ENCODE measurements around the gene GCNA. TPM values are rescaled to one million over a fixed set of nuclear protein-coding genes. Genes with fewer than 3 reads are reported as not detected.

Gene GCNA
- total and polyA plus RNA-seq, 2 donors (not counting 1 experiment from before 2014, with no cell fraction given) = 0.74 to 2.3 TPM

DNA sequence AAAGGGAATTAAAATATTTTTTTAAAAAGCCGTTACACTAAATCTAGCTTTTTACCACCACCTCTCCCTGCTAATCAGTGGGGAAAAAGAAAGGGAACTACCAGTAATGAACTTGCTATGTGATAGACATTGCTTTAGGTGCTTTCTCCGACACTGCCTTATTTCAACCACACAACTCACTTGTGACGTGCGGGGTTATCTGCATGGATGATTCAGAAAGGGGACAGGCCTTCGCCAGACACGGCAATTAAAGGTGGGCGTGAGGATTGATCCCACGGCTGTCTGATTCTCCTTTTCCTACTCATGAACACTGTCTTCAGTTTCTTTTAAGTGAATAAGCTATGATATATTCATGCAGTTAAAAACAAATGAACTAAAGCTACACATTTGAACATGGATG lies 41.0 kb downstream of the GCNA start:
- no peaks in the 10 kb centered on the region for H3K36me3 ChIP-seq (ENCODE audit: control insufficient read depth, insufficient read depth, low read length)
- peaks cover 3% of the 10 kb centered on the region for H3K4me1 ChIP-seq (ENCODE audit: control insufficient read depth, extremely low read depth, insufficient read depth, low read length)
- H3K9ac ChIP-seq (ENCODE audit: insufficient read depth, low read length) = no peak overlapping the region
- H3K4me3 ChIP-seq (replicated peaks in 1 of 4; ENCODE audit: control extremely low read depth in 1 of 4, insufficient read depth in 1 of 4, low read depth in 3 of 4, low read length in 4 of 4) = no peak overlapping the region
- no peaks in the 10 kb centered on the region for H3K9me3 ChIP-seq (ENCODE audit: control insufficient read depth, insufficient read depth, low read depth, low read length)
- H3K4me2 ChIP-seq (ENCODE audit: extremely low read depth, insufficient read depth, low read length) = no peak overlapping the region
- H4K20me1 ChIP-seq (ENCODE audit: control insufficient read depth, extremely low read depth, insufficient read depth, low read length) = no peaks in the 10 kb centered on the region
- TF ChIP-seq EZH2 (IDR thresholded peaks at IDR 0.05; ENCODE audit: low read length, missing control alignments) (no peak), CTCF (conservative IDR thresholded peaks at IDR 0.05 in 1 of 2, IDR thresholded peaks at IDR 0.05 in 1 of 2; ENCODE audit: low read depth in 1 of 2, low read length in 2 of 2) (no peak)
- H2AFZ ChIP-seq (ENCODE audit: low read length) = no peak overlapping the region
- no peaks in the 10 kb centered on the region for H3K79me2 ChIP-seq (ENCODE audit: control insufficient read depth, insufficient read depth, low read length)
- H3K27me3 ChIP-seq (ENCODE audit: control insufficient read depth, insufficient read depth, low read length) = no peaks in the 10 kb centered on the region
- peak in 1 of 2 donors; percentile 42 for DNase-seq (ENCODE audit: low read depth in 2 of 2)
- H3K27ac ChIP-seq (ENCODE audit: insufficient read depth, low read length) = no peak overlapping the region

DNA sequence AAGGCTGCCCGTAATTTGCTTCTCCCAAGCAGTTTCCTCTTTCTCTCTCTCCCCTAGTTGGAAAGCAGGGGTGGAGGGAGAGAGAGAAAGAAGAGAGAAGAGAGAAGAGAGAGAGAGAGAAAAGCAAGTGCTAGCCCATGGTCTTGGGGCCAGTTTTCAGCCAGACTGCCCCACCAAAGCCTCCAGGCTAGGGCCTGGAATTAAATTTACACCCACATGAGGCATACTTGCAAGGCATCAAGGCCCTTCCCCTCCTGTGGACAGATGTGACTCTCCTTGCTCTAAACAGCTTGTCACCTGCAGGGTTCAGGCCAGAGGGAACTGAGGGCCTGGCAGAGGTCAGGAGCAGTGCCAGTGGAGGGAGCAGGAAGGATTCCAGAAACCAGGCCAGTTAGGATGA lies 41.7 kb downstream of the GCNA start:
- Histone ChIP-seq H4K20me1 (ENCODE audit: control insufficient read depth, extremely low read depth, insufficient read depth, low read length) (no peaks in the 10 kb centered on the region), H3K27ac (ENCODE audit: insufficient read depth, low read length) (no peak overlapping the region), H3K9me3 (ENCODE audit: control insufficient read depth, insufficient read depth, low read depth, low read length) (no peaks in the 10 kb centered on the region), H3K36me3 (ENCODE audit: control insufficient read depth, insufficient read depth, low read length) (no peaks in the 10 kb centered on the region), H3K79me2 (ENCODE audit: control insufficient read depth, insufficient read depth, low read length) (no peaks in the 10 kb centered on the region), H3K9ac (ENCODE audit: insufficient read depth, low read length) (no peak overlapping the region), H3K27me3 (ENCODE audit: control insufficient read depth, insufficient read depth, low read length) (no peaks in the 10 kb centered on the region), H3K4me3 (replicated peaks in 1 of 4; ENCODE audit: control extremely low read depth in 1 of 4, insufficient read depth in 1 of 4, low read depth in 3 of 4, low read length in 4 of 4) (no peak overlapping the region), H3K4me2 (ENCODE audit: extremely low read depth, insufficient read depth, low read length) (no peak overlapping the region), H3K4me1 (ENCODE audit: control insufficient read depth, extremely low read depth, insufficient read depth, low read length) (peaks cover 3% of the 10 kb centered on the region), H2AFZ (ENCODE audit: low read length) (no peak overlapping the region)
- no peak for DNase-seq (ENCODE audit: low read depth in 2 of 2)
- TF ChIP-seq EZH2 (IDR thresholded peaks at IDR 0.05; ENCODE audit: low read length, missing control alignments) = no peak
- TF ChIP-seq CTCF (conservative IDR thresholded peaks at IDR 0.05 in 1 of 2, IDR thresholded peaks at IDR 0.05 in 1 of 2; ENCODE audit: low read depth in 1 of 2, low read length in 2 of 2) = no peak

- Histone ChIP-seq H3K9me3 (ENCODE audit: control insufficient read depth, insufficient read depth, low read depth, low read length) (no peaks in the 10 kb centered on the region), H3K79me2 (ENCODE audit: control insufficient read depth, insufficient read depth, low read length) (no peaks in the 10 kb centered on the region), H3K27me3 (ENCODE audit: control insufficient read depth, insufficient read depth, low read length) (no peaks in the 10 kb centered on the region), H3K27ac (ENCODE audit: insufficient read depth, low read length) (no peak overlapping the region), H4K20me1 (ENCODE audit: control insufficient read depth, extremely low read depth, insufficient read depth, low read length) (no peaks in the 10 kb centered on the region), H3K4me2 (ENCODE audit: extremely low read depth, insufficient read depth, low read length) (no peak overlapping the region), H3K4me3 (replicated peaks in 1 of 4; ENCODE audit: control extremely low read depth in 1 of 4, insufficient read depth in 1 of 4, low read depth in 3 of 4, low read length in 4 of 4) (no peak overlapping the region), H3K36me3 (ENCODE audit: control insufficient read depth, insufficient read depth, low read length) (no peaks in the 10 kb centered on the region), H3K9ac (ENCODE audit: insufficient read depth, low read length) (no peak overlapping the region), H3K4me1 (ENCODE audit: control insufficient read depth, extremely low read depth, insufficient read depth, low read length) (peaks cover 3% of the 10 kb centered on the region), H2AFZ (ENCODE audit: low read length) (no peak overlapping the region)
- peak; percentile 27 to 35 for DNase-seq (ENCODE audit: low read depth in 2 of 2)
- TF ChIP-seq CTCF (conservative IDR thresholded peaks at IDR 0.05 in 1 of 2, IDR thresholded peaks at IDR 0.05 in 1 of 2; ENCODE audit: low read depth in 1 of 2, low read length in 2 of 2) = no peak
- no peak for TF ChIP-seq EZH2 (IDR thresholded peaks at IDR 0.05; ENCODE audit: low read length, missing control alignments)
These were observed 43.4 kb downstream of the GCNA start for GRCh38 chrX:71621603-71622002.
